Adrenal gland (tissue), 12 donors: ENCODE data around the gene SV2C. TPM values are rescaled to one million over a fixed set of nuclear protein-coding genes. Genes with fewer than 3 reads are reported as not detected.
"Not testable (repeated sequence)": the region's sequence is repeated elsewhere in the genome, so short reads cannot be mapped to it uniquely, and the experiment has no call there.

Source experiments
- DNase-seq, 7 donors: peaks; one replicate each; pipeline ENCODE4 v3.0.0-alpha.2; 2019 to 2020
- H3K27ac ChIP-seq, 5 donors: fragments of 200-600 bp; sonication (generic) in 4 of 5; 1 replicate in 3 of 5; 2 replicates in 2 of 5; pipeline versions ENCODE4 v1.5.1 to v1.8.0; 2016 to 2020; ENCODE audit warnings: mild to moderate bottlenecking in 1 of 5
- H3K27me3 ChIP-seq: fragments of 200-600 bp; 2 replicates; pipeline ENCODE4 v1.8.0; 2021
- H3K36me3 ChIP-seq, 2 donors: fragments of 200-600 bp; replicated peaks in 1 of 2; 1 replicate in 1 of 2; 2 replicates in 1 of 2; pipeline versions ENCODE4 v1.5.1 to v1.8.0; 2018 to 2022
- H3K4me1 ChIP-seq, 2 donors: fragments of 200-600 bp; replicated peaks in 1 of 2; 1 replicate in 1 of 2; 2 replicates in 1 of 2; pipeline versions ENCODE4 v1.5.1 to v1.8.0; 2018 to 2021
- H3K4me3 ChIP-seq, 4 donors: fragments of 200-600 bp; sonication (generic) in 3 of 4; one replicate each; pipeline ENCODE4 v1.5.1; 2016 to 2018
- H3K9me3 ChIP-seq, 3 donors: fragments of 200-600 bp; sonication (generic) in 1 of 3; replicated peaks in 1 of 3; 1 replicate in 2 of 3; 2 replicates in 1 of 3; pipeline versions ENCODE4 v1.5.1 to v1.8.0; 2016 to 2021
- POLR2A ChIP-seq, 2 donors: fragments of 450-650 bp; IDR thresholded peaks; one replicate each; pipeline ENCODE4 v1.6.1; 2017; ENCODE audit warnings: antibody characterized with exemption in 2 of 2, mild to moderate bottlenecking in 2 of 2, moderate library complexity in 1 of 2
- WGBS, 4 donors: extraction: QIAGEN DNeasy Blood & Tissue Kit in 2 of 4; methylation state at CpG; one replicate each; pipeline versions ENCODE4 v1.1.5 to v1.1.7; 2013 to 2017; 5-methylcytosine and 5-hydroxymethylcytosine counted together
- intact Hi-C, 2 donors: fragments of 100-400 bp; cut with DNase I; formaldehyde crosslinking; loops; one replicate each; pipeline versions ENCODE4 v1.14.1 to v1.15.0; 2022 to 2023
- polyA plus RNA-seq, 3 donors: library from polyadenylated mRNA; stranded (reverse); fragments of 200-250 nt in 2 of 3; fragments of 350-450 nt in 1 of 3; fragmentation: Illumina TruSeq in 1 of 3; extraction: RNeasy Lipid Tissue Mini Kit (QIAGEN cat#74804) in 1 of 3; gene quantifications; one replicate each; pipeline ENCODE4 v1.2.3, GENCODE V29; 2013 to 2014
- total RNA-seq, 9 donors: library from RNA; depleted of rRNA in 4 of 9; stranded (reverse); fragments of >200 nt in 4 of 9; fragments of 120-200 nt in 1 of 9; fragmentation: NEBNext Ultra II Directional in 1 of 9; extraction: Animal tissue kit (Norgen Biotek cat#: 25700) in 1 of 9; gene quantifications; one replicate each; pipeline versions ENCODE4 v1.1.0 to v1.2.4, GENCODE V29; 2013 to 2023
- TF ChIP-seq, protein P1 (sequence below), 6 experiments: fragments of 450-650 bp in 4 of 6; fragments of 200-600 bp in 2 of 6; sonication (generic) in 1 of 6; IDR thresholded peaks; 1 replicate in 5 of 6; 2 replicates in 1 of 6; pipeline versions ENCODE4 v1.5.1 to v1.8.0; 2016 to 2021; ENCODE audit warnings: antibody characterized with exemption in 6 of 6, mild to moderate bottlenecking in 2 of 6, moderate library complexity in 1 of 6
- donor health status: healthy with polysubstance abuse.
- donor health status: Bipolar disorder and iron deficiency.
- donor health status: DM: yes; HTN: yes; CAD: no.
- donor health status: DM: no; HTN: no; CAD: no.
- donor health status: DM: no; HTN: no; CAD: no.
- donor health status: DM: yes; HTN: yes; CAD: no.

SV2C gene
- total and polyA plus RNA-seq, 12 donors, result under 0.01 to 0.96 (median 0.19) TPM; not detected in 1

GRCh38 chr5:76298852-76299251 is 215.7 kb downstream of the SV2C start:
- TF ChIP-seq, protein P1, sequence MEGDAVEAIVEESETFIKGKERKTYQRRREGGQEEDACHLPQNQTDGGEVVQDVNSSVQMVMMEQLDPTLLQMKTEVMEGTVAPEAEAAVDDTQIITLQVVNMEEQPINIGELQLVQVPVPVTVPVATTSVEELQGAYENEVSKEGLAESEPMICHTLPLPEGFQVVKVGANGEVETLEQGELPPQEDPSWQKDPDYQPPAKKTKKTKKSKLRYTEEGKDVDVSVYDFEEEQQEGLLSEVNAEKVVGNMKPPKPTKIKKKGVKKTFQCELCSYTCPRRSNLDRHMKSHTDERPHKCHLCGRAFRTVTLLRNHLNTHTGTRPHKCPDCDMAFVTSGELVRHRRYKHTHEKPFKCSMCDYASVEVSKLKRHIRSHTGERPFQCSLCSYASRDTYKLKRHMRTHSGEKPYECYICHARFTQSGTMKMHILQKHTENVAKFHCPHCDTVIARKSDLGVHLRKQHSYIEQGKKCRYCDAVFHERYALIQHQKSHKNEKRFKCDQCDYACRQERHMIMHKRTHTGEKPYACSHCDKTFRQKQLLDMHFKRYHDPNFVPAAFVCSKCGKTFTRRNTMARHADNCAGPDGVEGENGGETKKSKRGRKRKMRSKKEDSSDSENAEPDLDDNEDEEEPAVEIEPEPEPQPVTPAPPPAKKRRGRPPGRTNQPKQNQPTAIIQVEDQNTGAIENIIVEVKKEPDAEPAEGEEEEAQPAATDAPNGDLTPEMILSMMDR (IDR thresholded peaks at IDR 0.05), result no peak
- TF ChIP-seq POLR2A (IDR thresholded peaks at IDR 0.05), result no peak
- H3K4me1 ChIP-seq, result no peaks in the 10 kb centered on the region
- H3K27me3 ChIP-seq, result no peaks in the 10 kb centered on the region
- H3K27ac ChIP-seq, result no peak overlapping the region
- no peaks in the 10 kb centered on the region for H3K36me3 ChIP-seq
- 65 to 81% (median 70%) methylated on average over 1 of the region's 1 CpG for WGBS, 4 donors
- intact Hi-C loops, result no loop called here
- no peak overlapping the region for H3K4me3 ChIP-seq
- no peaks in the 10 kb centered on the region for H3K9me3 ChIP-seq
- DNase-seq, result no peak

- intact Hi-C loops, result no loop called here
- TF ChIP-seq, protein P1 (IDR thresholded peaks at IDR 0.05), result no peak
- no peak for TF ChIP-seq POLR2A (IDR thresholded peaks at IDR 0.05)
These were observed 216.4 kb downstream of the SV2C start for GRCh38 chr5:76299592-76299991.

GRCh38 chr5:76301932-76302331 is 218.7 kb downstream of the SV2C start:
- not testable (repeated sequence) for H3K4me1 ChIP-seq

More at GRCh38 chr5:76299592-76299991, 216.4 kb downstream of the SV2C start:
- H3K9me3 ChIP-seq, result no peaks in the 10 kb centered on the region
- H3K36me3 ChIP-seq, result no peaks in the 10 kb centered on the region
- H3K4me1 ChIP-seq, result no peaks in the 10 kb centered on the region
- 82 to 85% (median 83%) methylated on average over 2 of the region's 2 CpGs for WGBS, 4 donors
- no peaks in the 10 kb centered on the region for H3K27me3 ChIP-seq
- no peak for DNase-seq
- H3K27ac ChIP-seq, result no peak overlapping the region
- no peak overlapping the region for H3K4me3 ChIP-seq

GRCh38 chr5:76302661-76303060 is 219.5 kb downstream of the SV2C start:
- H3K4me1 ChIP-seq, H3K36me3 ChIP-seq, DNase-seq: not testable (repeated sequence)

More at GRCh38 chr5:76301932-76302331, 218.7 kb downstream of the SV2C start:
- H3K36me3 ChIP-seq, H3K27me3 ChIP-seq, H3K4me3 ChIP-seq, intact Hi-C loops, H3K27ac ChIP-seq, H3K9me3 ChIP-seq, DNase-seq: not testable (repeated sequence)
- WGBS, 4 donors, result 22 to 53% (median 26%) methylated on average over 1 of the region's 1 CpG

DNA sequence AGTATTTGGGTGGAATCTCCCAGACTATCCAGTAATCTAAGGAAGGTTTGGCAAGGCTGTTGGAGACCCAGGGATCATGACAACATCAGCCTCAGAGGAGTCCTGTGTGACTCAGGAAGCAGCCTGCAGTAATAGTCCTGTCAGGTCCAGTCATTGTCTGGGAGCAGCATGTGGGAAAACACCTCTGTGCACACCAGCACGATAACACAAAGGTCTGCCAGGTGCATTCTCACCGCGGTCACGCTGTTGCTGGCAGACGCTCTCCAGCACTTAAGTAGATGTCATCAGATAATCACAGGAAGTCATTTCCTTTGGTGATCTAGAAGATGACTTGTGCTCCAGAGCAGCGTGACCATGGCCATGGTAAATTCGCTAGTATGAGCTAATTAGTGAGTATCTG is 220.7 kb downstream of the SV2C start:
- WGBS, 4 donors, result 70 to 84% (median 71%) methylated on average over 4 to 7 of the region's 7 CpGs
- no peaks in the 10 kb centered on the region for H3K4me1 ChIP-seq
- no peak overlapping the region for H3K27ac ChIP-seq
- no peak for DNase-seq
- no peaks in the 10 kb centered on the region for H3K27me3 ChIP-seq
- no peak overlapping the region for H3K4me3 ChIP-seq
- H3K9me3 ChIP-seq, result no peaks in the 10 kb centered on the region
- TF ChIP-seq, protein P1 (IDR thresholded peaks at IDR 0.05), result no peak
- TF ChIP-seq POLR2A (IDR thresholded peaks at IDR 0.05), result no peak
- no peaks in the 10 kb centered on the region for H3K36me3 ChIP-seq
- intact Hi-C loops, result no loop called here

More at GRCh38 chr5:76302661-76303060, 219.5 kb downstream of the SV2C start:
- intact Hi-C loops, H3K9me3 ChIP-seq, H3K4me3 ChIP-seq, H3K27ac ChIP-seq, H3K27me3 ChIP-seq: not testable (repeated sequence)
